ENCODE results near the gene C17orf113. TPM values are rescaled to one million over a fixed set of nuclear protein-coding genes. Genes with fewer than 3 reads are reported as not detected.

The C17orf113 gene
- total RNA-seq, 1 experiment from 2014 or later = 2.3 TPM

DNA sequence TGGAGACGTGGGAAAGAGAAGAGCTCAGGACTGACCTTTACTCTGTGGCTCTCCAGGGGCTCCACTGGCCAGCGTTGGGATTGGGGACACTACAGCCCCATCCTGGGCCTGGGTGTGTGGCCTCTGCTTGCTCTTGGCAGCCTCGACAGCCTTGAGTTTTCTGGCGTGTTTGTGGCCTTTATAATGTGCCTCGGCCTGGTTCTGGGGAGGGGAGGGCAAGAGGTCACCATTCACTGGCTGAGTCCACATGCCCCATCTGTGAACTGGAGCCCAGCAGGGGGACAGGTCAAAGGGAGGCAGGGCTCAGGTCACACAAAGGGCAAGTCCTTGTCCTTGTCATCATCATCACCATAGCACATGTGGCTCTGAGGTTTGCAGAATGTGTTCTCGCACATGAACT is 18.8 kb downstream of the C17orf113 start:
- no peaks in the 10 kb centered on the region for H3K79me2 ChIP-seq (ENCODE audit: insufficient read depth, low read length)
- H3K4me2 ChIP-seq (ENCODE audit: low read length) = no peak overlapping the region
- ATAC-seq (no peak), DNase-seq (ENCODE audit: low read depth, low spot score) (no peak)
- H3K9me2 ChIP-seq (ENCODE audit: insufficient read depth) = no peaks in the 10 kb centered on the region
- H3K9me3 ChIP-seq (ENCODE audit: control insufficient read depth in 1 of 2, insufficient read depth in 1 of 2, low read depth in 1 of 2, low read length in 2 of 2) = no peaks in the 10 kb centered on the region
- no peak overlapping the region for H3K9ac ChIP-seq (ENCODE audit: low read length)
- no TSS peak for BruUV-seq (replicated peaks)
- RAD21 ChIA-PET (ENCODE audit: low non-redundant PET in 1 of 2, low total read pairs in 2 of 2, uncharacterized antibody in 2 of 2, unreplicated experiment in 2 of 2) = no interaction called here
- POLR2A ChIA-PET = interaction anchor here (1.3 kb wide), 1 partner anchor 8 kb away, joined by 3 read pairs; no protein-coding TSS in a partner anchor
- no peak overlapping the region for H3K27ac ChIP-seq (ENCODE audit: low read depth, low read length)
- H2AFZ ChIP-seq (ENCODE audit: low read depth, low read length, poor library complexity, severe bottlenecking) = no peak overlapping the region
- CTCF ChIA-PET = interaction anchor here (1.3 to 1.4 kb wide), 2 partner anchors 8 to 12 kb away, joined by 4 to 5 read pairs; partner anchors contain the start of gene NKIRAS2
- H3K4me3 ChIP-seq (replicated peaks in 1 of 2; ENCODE audit: low read depth in 1 of 2, low read length in 2 of 2) = no peak overlapping the region
- H3K36me3 ChIP-seq (ENCODE audit: control insufficient read depth in 1 of 2, insufficient read depth in 2 of 2, low read length in 2 of 2) = no peaks in the 10 kb centered on the region
- H3K4me1 ChIP-seq (ENCODE audit: control insufficient read depth in 1 of 2, insufficient read depth in 2 of 2, low read length in 2 of 2) = peaks cover 0 to 10% of the 10 kb centered on the region in 2 experiments; a peak in 1 of 4 replicates
- no peaks in the 10 kb centered on the region for H4K20me1 ChIP-seq (ENCODE audit: insufficient read depth)
- no peak for TF ChIP-seq TCF7L2 (IDR thresholded peaks at IDR 0.05; ENCODE audit: borderline replicate concordance, extremely low read depth, insufficient read depth, insufficient read length)
- no peak for TF ChIP-seq SP1 (IDR thresholded peaks at IDR 0.05; ENCODE audit: low read depth)
- TF ChIP-seq, protein P1, sequence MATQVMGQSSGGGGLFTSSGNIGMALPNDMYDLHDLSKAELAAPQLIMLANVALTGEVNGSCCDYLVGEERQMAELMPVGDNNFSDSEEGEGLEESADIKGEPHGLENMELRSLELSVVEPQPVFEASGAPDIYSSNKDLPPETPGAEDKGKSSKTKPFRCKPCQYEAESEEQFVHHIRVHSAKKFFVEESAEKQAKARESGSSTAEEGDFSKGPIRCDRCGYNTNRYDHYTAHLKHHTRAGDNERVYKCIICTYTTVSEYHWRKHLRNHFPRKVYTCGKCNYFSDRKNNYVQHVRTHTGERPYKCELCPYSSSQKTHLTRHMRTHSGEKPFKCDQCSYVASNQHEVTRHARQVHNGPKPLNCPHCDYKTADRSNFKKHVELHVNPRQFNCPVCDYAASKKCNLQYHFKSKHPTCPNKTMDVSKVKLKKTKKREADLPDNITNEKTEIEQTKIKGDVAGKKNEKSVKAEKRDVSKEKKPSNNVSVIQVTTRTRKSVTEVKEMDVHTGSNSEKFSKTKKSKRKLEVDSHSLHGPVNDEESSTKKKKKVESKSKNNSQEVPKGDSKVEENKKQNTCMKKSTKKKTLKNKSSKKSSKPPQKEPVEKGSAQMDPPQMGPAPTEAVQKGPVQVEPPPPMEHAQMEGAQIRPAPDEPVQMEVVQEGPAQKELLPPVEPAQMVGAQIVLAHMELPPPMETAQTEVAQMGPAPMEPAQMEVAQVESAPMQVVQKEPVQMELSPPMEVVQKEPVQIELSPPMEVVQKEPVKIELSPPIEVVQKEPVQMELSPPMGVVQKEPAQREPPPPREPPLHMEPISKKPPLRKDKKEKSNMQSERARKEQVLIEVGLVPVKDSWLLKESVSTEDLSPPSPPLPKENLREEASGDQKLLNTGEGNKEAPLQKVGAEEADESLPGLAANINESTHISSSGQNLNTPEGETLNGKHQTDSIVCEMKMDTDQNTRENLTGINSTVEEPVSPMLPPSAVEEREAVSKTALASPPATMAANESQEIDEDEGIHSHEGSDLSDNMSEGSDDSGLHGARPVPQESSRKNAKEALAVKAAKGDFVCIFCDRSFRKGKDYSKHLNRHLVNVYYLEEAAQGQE (IDR thresholded peaks at IDR 0.05; ENCODE audit: low read depth) = no peak
- no peak for TF ChIP-seq CEBPB (IDR thresholded peaks at IDR 0.05; ENCODE audit: low read depth)
- TF ChIP-seq, protein P2, sequence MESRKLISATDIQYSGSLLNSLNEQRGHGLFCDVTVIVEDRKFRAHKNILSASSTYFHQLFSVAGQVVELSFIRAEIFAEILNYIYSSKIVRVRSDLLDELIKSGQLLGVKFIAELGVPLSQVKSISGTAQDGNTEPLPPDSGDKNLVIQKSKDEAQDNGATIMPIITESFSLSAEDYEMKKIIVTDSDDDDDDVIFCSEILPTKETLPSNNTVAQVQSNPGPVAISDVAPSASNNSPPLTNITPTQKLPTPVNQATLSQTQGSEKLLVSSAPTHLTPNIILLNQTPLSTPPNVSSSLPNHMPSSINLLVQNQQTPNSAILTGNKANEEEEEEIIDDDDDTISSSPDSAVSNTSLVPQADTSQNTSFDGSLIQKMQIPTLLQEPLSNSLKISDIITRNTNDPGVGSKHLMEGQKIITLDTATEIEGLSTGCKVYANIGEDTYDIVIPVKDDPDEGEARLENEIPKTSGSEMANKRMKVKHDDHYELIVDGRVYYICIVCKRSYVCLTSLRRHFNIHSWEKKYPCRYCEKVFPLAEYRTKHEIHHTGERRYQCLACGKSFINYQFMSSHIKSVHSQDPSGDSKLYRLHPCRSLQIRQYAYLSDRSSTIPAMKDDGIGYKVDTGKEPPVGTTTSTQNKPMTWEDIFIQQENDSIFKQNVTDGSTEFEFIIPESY (IDR thresholded peaks at IDR 0.05; ENCODE audit: extremely low read depth, insufficient replicate concordance, low read length) = no peak
- no peak for TF ChIP-seq SIN3A (IDR thresholded peaks at IDR 0.05; ENCODE audit: low read depth)
- TF ChIP-seq, protein P3, sequence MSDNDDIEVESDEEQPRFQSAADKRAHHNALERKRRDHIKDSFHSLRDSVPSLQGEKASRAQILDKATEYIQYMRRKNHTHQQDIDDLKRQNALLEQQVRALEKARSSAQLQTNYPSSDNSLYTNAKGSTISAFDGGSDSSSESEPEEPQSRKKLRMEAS (IDR thresholded peaks at IDR 0.05) = no peak
- TF ChIP-seq ZFX (IDR thresholded peaks at IDR 0.05) = no peak
- no peak for TF ChIP-seq EGR1 (IDR thresholded peaks at IDR 0.05; ENCODE audit: low read depth)
- no peak for TF ChIP-seq SRF (IDR thresholded peaks at IDR 0.05; ENCODE audit: low read depth)
- no peak for TF ChIP-seq CBX3 (IDR thresholded peaks at IDR 0.05; ENCODE audit: low read depth)
- TF ChIP-seq RAD21 (IDR thresholded peaks at IDR 0.05; ENCODE audit: low read depth) = no peak
- no peak for TF ChIP-seq ELF1 (IDR thresholded peaks at IDR 0.05; ENCODE audit: borderline replicate concordance, low read depth)
- TF ChIP-seq POLR2AphosphoS5 (IDR thresholded peaks at IDR 0.05; ENCODE audit: low read depth, low read length) = no peak
- TF ChIP-seq, protein P4, sequence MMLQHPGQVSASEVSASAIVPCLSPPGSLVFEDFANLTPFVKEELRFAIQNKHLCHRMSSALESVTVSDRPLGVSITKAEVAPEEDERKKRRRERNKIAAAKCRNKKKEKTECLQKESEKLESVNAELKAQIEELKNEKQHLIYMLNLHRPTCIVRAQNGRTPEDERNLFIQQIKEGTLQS (IDR thresholded peaks at IDR 0.05) = no peak
- no peak for TF ChIP-seq EZH2 (IDR thresholded peaks at IDR 0.05)
- TF ChIP-seq EZH2phosphoT487 (IDR thresholded peaks at IDR 0.05; ENCODE audit: borderline replicate concordance) = no peak
- H3K27me3 ChIP-seq (ENCODE audit: insufficient read depth, low read length) = no peaks in the 10 kb centered on the region
- intact Hi-C loops (cut with micrococcal nuclease) = no loop called here

Data from HCT116 (cell line).